GM18508 (cell line): Measurements from ENCODE around the gene MRPS27.

Experiments used
- ATAC-seq: cut with Tn5 transposase; IDR thresholded peaks from one replicate; pipeline ENCODE4 v1.9.1; 2021; ENCODE audit warnings: moderate number of reproducible peaks; ENCODE audit not compliant: insufficient read depth, unreplicated experiment

The MRPS27 gene

GRCh38 chr5:72267685-72268084 lies 52.4 kb downstream of the MRPS27 start:
- no peak for ATAC-seq

- no peak for ATAC-seq
Observed at GRCh38 chr5:72266862-72267261, 53.2 kb downstream of the MRPS27 start.

- ATAC-seq: no peak
Observed at GRCh38 chr5:72265032-72265877, 54.8 kb downstream of the MRPS27 start.

DNA sequence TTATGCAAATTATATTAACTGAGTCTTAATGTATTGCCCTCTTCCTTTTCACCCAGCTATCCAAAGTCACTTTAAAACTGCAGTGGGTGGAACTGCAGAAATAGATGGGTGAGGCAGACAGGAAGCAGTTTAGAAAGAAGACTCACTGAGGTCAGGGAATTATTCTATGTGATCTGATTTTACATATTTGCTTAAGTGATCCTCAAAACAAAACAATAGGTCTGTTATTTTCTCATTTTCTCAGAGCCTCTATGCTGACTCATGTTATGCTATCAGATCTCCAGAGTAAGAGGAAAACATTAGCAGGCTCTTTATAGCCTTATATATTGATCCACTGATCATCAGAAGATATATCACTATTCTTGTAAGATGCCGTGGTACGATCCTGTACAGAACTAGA lies 63.5 kb downstream of the MRPS27 start:
- no peak for ATAC-seq

DNA sequence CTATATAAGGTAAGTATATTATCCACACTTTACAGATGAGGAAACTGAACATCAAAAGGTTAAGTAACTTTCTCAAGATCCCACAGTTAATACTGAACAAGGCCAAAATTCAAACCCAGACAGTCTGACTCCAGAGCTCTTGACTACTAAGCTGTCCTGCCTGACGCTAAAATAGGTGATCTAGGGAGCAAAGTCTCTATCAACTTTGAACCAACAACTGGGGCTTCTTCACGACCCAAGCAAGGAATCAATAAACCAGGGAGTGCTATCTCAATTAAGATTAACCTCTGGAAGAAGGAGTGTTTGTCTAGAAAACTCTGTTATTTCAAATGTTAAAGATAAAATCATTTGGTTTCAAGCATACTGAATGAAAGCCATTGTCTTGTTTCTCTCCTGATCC lies 64.4 kb downstream of the MRPS27 start:
- no peak for ATAC-seq

DNA sequence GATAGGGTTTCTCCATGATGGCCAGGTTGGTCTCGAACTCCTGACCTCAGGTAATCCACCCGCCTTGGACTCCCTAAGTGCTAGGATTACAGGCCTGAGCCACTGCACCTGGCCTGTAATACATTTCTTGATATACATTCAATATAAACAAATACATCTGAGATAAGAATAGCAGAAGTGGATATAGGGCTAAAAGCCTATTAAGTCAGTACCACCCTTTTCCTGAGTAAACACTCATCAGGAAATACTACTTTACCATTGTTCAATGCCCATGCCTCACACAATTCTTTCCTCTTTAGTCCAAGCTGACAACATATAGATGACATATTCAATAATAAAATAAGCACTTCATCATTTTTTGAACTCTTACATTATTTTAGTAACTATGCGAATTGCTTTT lies 64.8 kb downstream of the MRPS27 start:
- ATAC-seq: no peak

DNA sequence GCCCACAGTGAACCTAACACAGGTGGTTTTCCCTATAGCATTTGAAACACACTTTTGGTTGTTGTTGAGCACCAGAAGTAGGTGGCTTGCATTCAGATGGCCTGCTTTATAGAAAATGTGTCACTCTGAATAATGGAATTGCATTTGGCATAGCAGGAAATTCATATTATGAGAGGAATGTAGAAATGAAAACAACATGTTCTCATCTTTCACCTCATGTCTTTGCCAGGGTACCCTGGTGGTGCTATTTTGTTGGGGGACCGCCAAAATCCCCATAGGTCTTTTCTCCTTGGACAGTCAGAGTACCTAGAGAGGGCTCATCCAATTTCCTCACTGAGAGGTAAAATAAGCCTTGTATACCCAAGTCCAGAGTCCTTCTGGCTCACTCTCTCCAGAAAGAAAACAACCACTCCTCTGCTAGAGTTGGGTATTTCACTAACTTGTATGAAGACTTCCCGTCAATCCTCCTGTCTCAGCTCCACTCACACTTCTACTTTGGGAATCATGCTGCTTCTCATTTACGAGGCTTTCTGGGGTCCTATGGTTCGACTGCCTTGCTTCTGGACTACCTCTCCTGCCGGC lies 67.4 kb downstream of the MRPS27 start:
- ATAC-seq: no peak

DNA sequence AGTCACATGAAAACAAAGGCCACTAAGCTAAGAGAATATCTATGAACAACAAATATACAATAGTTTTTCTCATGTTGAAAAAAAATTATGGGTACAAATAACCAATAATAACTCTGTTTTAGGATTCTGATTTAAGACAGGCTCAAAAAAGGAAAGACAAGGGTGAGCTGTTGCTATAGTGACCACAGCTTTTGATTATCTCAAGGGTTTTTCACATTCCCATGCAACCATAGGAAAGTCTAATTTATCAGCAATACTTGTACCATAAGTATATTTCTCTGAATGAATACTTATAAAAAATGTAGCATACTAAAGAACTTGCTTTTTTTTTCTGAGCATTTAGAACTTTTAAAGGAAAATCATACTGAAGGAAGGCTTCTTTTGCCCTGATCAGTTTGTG lies 68.0 kb downstream of the MRPS27 start:
- no peak for ATAC-seq

DNA sequence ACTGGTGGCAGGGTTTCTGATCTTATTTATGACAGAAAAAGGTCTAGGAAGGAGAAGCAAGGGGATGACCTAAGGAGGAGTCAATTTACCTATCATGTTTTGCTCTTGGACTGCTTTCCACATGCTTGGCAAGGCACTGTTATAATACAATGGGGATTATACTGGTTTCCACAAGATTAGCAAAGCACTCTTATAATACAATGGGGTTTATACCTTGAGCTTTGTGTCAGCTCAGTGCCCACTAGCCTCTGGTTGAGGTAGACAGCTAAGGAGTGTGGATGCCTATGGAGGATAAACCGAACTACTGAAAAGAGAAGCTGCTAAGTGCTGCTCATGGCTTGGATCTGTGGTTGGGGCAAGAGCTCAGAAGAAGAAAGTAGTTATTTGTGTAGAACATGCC lies 68.7 kb downstream of the MRPS27 start:
- no peak for ATAC-seq

DNA sequence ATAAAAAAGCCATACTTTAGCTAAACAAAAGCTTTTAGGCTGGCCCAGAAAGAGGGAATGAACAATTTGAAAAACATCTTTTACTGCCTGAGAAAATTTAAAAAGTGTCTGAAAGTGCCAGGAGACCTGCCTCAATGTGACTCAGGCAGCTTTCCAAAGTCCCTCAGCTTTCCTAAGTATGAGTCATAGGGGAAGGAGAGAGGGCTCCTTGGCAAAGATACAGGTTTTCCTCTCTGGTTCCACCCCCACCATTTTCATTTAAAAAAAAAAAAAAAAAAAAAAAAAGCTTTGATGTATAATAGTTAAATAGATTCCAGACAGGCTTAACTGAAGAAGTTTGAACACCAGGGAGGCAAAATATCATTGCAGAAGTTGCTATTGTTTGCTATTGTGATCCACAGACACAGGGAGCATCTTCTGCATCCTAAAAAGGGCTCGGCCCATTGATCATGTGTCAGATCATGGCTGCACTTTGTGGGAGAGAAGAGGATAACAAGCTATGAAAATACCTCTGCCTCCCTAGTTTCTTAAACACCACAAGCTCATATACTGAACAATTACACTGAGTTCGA lies 71.5 kb downstream of the MRPS27 start:
- no peak for ATAC-seq

DNA sequence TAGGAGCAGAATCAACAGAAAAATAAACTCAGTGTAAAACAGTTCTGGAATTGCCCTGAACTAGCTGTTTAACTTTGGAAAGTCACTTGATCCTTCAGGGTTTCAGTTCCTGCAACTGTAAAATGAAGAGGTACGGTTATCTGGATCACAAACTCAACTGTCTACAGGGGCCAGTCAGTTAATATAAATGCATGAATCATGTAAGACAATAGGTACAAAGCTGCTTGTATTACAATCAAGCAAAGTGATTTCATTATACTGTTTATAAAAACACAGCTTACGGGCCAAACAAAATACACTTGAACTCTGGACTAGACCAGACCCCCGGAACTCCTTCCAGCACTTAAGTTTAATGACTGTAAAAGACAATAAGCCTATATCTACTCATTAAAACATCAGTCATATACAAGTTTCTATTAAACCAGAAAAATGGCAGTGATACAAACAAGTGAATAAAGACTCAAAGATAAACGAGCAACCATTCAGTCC lies 73.0 kb downstream of the MRPS27 start:
- no peak for ATAC-seq

GRCh38 chr5:72245951-72246532 lies 74.0 kb downstream of the MRPS27 start:
- no peak for ATAC-seq

- ATAC-seq: no peak
Observed at GRCh38 chr5:72245546-72245945, 74.5 kb downstream of the MRPS27 start.

GRCh38 chr5:72244862-72245371 lies 75.1 kb downstream of the MRPS27 start:
- peak; percentile 73 for ATAC-seq

DNA sequence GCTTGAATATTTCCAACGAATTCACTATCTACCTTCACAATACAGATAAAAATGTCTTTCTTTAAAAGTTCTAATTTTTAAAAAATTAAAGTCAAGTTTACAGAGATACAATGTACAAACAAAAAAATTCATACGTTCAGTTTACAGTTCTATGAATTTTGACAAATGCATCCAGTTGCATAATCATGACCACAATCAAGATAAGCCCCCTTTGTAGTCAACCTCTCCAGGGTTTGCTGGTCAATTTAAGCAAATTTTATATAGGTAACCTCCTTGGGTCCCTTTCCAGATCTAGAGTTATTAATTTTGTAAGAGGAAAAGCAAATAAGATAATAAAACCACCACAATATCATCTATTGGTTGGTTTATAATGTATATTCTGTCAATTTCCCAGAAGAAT lies 76.3 kb downstream of the MRPS27 start:
- no peak for ATAC-seq

- no peak for ATAC-seq
Observed at GRCh38 chr5:72242796-72243475, 77.1 kb downstream of the MRPS27 start.

GRCh38 chr5:72241346-72242003 lies 78.6 kb downstream of the MRPS27 start:
- no peak for ATAC-seq

GRCh38 chr5:72238712-72239445 lies 81.2 kb downstream of the MRPS27 start:
- ATAC-seq: no peak

GRCh38 chr5:72237879-72238278 lies 82.2 kb downstream of the MRPS27 start:
- no peak for ATAC-seq
